ENCODE results near the gene STXBP6.

Gene STXBP6

GRCh38 chr14:25007832-25008231 is 42.1 kb downstream of the STXBP6 start:
- no peak overlapping the region for H3K27ac ChIP-seq (replicated peaks)
- no peak for DNase-seq (ENCODE audit: low read depth in 1 of 2, low spot score in 1 of 2)
- no peak for TF ChIP-seq REST (IDR thresholded peaks at IDR 0.05; ENCODE audit: insufficient replicate concordance, low read depth)
- TF ChIP-seq GABPA (IDR thresholded peaks at IDR 0.05; ENCODE audit: low read depth), result no peak
- no peak for TF ChIP-seq POLR2AphosphoS5 (IDR thresholded peaks at IDR 0.05; ENCODE audit: low read depth)
- no peak for TF ChIP-seq CTCF (IDR thresholded peaks at IDR 0.05; ENCODE audit: insufficient read depth, low read length)
- TF ChIP-seq SPI1 (IDR thresholded peaks at IDR 0.05; ENCODE audit: borderline replicate concordance, low read depth), result no peak
- no peaks in the 10 kb centered on the region for H3K27me3 ChIP-seq (ENCODE audit: insufficient read depth, poor library complexity, severe bottlenecking)
- H3K4me3 ChIP-seq (replicated peaks; ENCODE audit: insufficient read depth, low read length), result no peak overlapping the region

- DNase-seq (ENCODE audit: low read depth in 1 of 2, low spot score in 1 of 2), result no peak
- Histone ChIP-seq H3K27me3 (ENCODE audit: insufficient read depth, poor library complexity, severe bottlenecking) (no peaks in the 10 kb centered on the region), H3K4me3 (replicated peaks; ENCODE audit: insufficient read depth, low read length) (no peak overlapping the region), H3K27ac (replicated peaks) (no peak overlapping the region)
- no peak for TF ChIP-seq CTCF (IDR thresholded peaks at IDR 0.05; ENCODE audit: insufficient read depth, low read length)
Measured at GRCh38 chr14:25006961-25007795, 42.8 kb downstream of the STXBP6 start.

GRCh38 chr14:25006031-25006430 is 43.9 kb downstream of the STXBP6 start:
- H3K4me3 ChIP-seq (replicated peaks; ENCODE audit: insufficient read depth, low read length), result no peak overlapping the region
- TF ChIP-seq REST (IDR thresholded peaks at IDR 0.05; ENCODE audit: insufficient replicate concordance, low read depth), result no peak
- TF ChIP-seq SPI1 (IDR thresholded peaks at IDR 0.05; ENCODE audit: borderline replicate concordance, low read depth), result no peak
- TF ChIP-seq GABPA (IDR thresholded peaks at IDR 0.05; ENCODE audit: low read depth), result no peak
- TF ChIP-seq POLR2AphosphoS5 (IDR thresholded peaks at IDR 0.05; ENCODE audit: low read depth), result no peak
- no peak for TF ChIP-seq CTCF (IDR thresholded peaks at IDR 0.05; ENCODE audit: insufficient read depth, low read length)
- no peak overlapping the region for H3K27ac ChIP-seq (replicated peaks)
- no peaks in the 10 kb centered on the region for H3K27me3 ChIP-seq (ENCODE audit: insufficient read depth, poor library complexity, severe bottlenecking)
- DNase-seq (ENCODE audit: low read depth in 1 of 2, low spot score in 1 of 2), result no peak

GRCh38 chr14:25004389-25004809 is 45.5 kb downstream of the STXBP6 start:
- H3K27ac ChIP-seq (replicated peaks), result no peak overlapping the region
- DNase-seq (ENCODE audit: low read depth in 1 of 2, low spot score in 1 of 2), result no peak
- H3K27me3 ChIP-seq (ENCODE audit: insufficient read depth, poor library complexity, severe bottlenecking), result no peaks in the 10 kb centered on the region
- no peak overlapping the region for H3K4me3 ChIP-seq (replicated peaks; ENCODE audit: insufficient read depth, low read length)
- TF ChIP-seq REST (IDR thresholded peaks at IDR 0.05; ENCODE audit: insufficient replicate concordance, low read depth) (no peak), CTCF (IDR thresholded peaks at IDR 0.05; ENCODE audit: insufficient read depth, low read length) (no peak), GABPA (IDR thresholded peaks at IDR 0.05; ENCODE audit: low read depth) (no peak), SPI1 (IDR thresholded peaks at IDR 0.05; ENCODE audit: borderline replicate concordance, low read depth) (no peak), POLR2AphosphoS5 (IDR thresholded peaks at IDR 0.05; ENCODE audit: low read depth) (no peak)
